HG02759 (cell line): ENCODE measurements around the gene PGC.

Experiments used
- ATAC-seq: cut with Tn5 transposase; IDR thresholded peaks from one replicate; pipeline ENCODE4 v1.9.1; 2021; ENCODE audit warnings: mild to moderate bottlenecking, moderate library complexity; ENCODE audit not compliant: unreplicated experiment

Gene PGC

GRCh38 chr6:41747256-41748101 is at the start of gene PGC:
PGC (minus strand) TSS chr6:41747397; CDS start chr6:41747334, 63 bp downstream.
- no peak for ATAC-seq

GRCh38 chr6:41796474-41796873 is 49.3 kb upstream of the PGC start:
- ATAC-seq, result no peak

GRCh38 chr6:41791984-41792383 is 44.8 kb upstream of the PGC start:
- no peak for ATAC-seq

- ATAC-seq, result no peak
These were observed 44.1 kb upstream of the PGC start for GRCh38 chr6:41791305-41791704.

- ATAC-seq, result no peak
These were observed 42.8 kb upstream of the PGC start for GRCh38 chr6:41790045-41790444.

- ATAC-seq, result no peak
These were observed 42.2 kb upstream of the PGC start for GRCh38 chr6:41789390-41789724.

- ATAC-seq, result peak; percentile 77
These were observed 40.2 kb upstream of the PGC start, which contains the start of gene TOMM6 for GRCh38 chr6:41787219-41787917. TOMM6 (plus strand) TSS chr6:41787694; CDS start chr6:41787698, 4 bp downstream.

- peak; percentile 64 for ATAC-seq
These were observed 39.4 kb upstream of the PGC start for GRCh38 chr6:41786451-41787218.

GRCh38 chr6:41785689-41786450 is 38.7 kb upstream of the PGC start:
- ATAC-seq, result peak; percentile 1

- ATAC-seq, result no peak
These were observed 38.1 kb upstream of the PGC start for GRCh38 chr6:41785254-41785653.

GRCh38 chr6:41784581-41785171 is 37.5 kb upstream of the PGC start:
- no peak for ATAC-seq

GRCh38 chr6:41783106-41783780 is 36.0 kb upstream of the PGC start:
- ATAC-seq, result no peak

GRCh38 chr6:41781366-41781730 is 34.2 kb upstream of the PGC start:
- no peak for ATAC-seq

- ATAC-seq, result no peak
These were observed 33.6 kb upstream of the PGC start, which contains the start of gene PRICKLE4 for GRCh38 chr6:41780551-41781365. PRICKLE4 (plus strand) TSS chr6:41780782; CDS start chr6:41783474, 2,692 bp downstream.

- ATAC-seq, result peak; percentile 96
These were observed 32.8 kb upstream of the PGC start, which contains the start of gene FRS3 for GRCh38 chr6:41779788-41780550. FRS3 (minus strand) TSS chr6:41779900; CDS start chr6:41776987, 2,913 bp downstream.

GRCh38 chr6:41779336-41779735 is 32.1 kb upstream of the PGC start:
- peak; percentile 26 for ATAC-seq

GRCh38 chr6:41778895-41779294 is 31.7 kb upstream of the PGC start:
- no peak for ATAC-seq
